Stimulated activated CD8-positive, alpha-beta memory T cell treated with anti-CD3 and anti-CD28 coated beads, Interleukin-7, amount 100 ng/mL, for 4 hours (primary cell): ENCODE results near the gene FAT2.
"Not testable (repeated sequence)": the region's sequence is repeated elsewhere in the genome, so short reads cannot be mapped to it uniquely, and the experiment has no call there.

ENCODE experiments used
- DNase-seq, 2 donors: peaks; one replicate each; pipeline ENCODE4 v3.0.0-alpha.2; 2020; ENCODE audit warnings: low read depth in 2 of 2

FAT2 gene

GRCh38 chr5:151614565-151614964, 23.4 kb upstream of the FAT2 start:
- no peak for DNase-seq

- DNase-seq: peak in 1 of 2 donors; percentile 27
Measured at GRCh38 chr5:151612689-151613427, 21.7 kb upstream of the FAT2 start.

DNA sequence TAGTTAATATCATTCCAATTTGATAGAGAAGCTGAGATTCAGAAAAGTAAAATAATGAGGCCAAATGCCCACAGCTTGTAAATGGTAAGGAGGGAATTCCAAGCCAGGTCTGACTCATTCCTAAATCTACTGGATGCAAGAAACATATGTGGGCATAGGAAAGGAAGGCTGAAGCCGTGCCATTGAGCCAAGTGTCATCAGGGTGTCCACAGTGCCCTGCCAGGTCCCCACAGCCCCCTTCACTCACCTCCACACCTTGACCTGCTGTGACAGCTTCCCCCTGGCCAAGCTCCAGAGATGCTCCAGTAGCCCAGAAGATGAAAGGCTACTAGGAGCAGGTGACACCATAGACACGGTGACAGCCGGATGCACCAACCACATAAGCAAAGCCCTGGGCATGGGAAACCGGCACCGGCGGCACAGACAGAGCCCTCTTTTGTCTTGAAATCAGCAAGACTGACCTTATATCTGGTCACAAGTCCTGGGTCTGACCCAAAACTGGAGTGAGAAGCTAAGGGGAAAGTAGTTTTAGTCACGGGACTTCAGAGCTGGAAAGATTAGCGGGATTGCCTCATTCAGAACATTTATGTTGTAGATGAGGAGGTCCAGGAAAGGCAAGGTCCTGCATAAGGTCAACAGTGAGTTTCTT, 20.1 kb upstream of the FAT2 start:
- DNase-seq: no peak

GRCh38 chr5:151608522-151608921, 17.4 kb upstream of the FAT2 start:
- DNase-seq: no peak

- DNase-seq: no peak
Measured at GRCh38 chr5:151607304-151607703, 16.2 kb upstream of the FAT2 start.

GRCh38 chr5:151605559-151605958, 14.4 kb upstream of the FAT2 start:
- no peak for DNase-seq

DNA sequence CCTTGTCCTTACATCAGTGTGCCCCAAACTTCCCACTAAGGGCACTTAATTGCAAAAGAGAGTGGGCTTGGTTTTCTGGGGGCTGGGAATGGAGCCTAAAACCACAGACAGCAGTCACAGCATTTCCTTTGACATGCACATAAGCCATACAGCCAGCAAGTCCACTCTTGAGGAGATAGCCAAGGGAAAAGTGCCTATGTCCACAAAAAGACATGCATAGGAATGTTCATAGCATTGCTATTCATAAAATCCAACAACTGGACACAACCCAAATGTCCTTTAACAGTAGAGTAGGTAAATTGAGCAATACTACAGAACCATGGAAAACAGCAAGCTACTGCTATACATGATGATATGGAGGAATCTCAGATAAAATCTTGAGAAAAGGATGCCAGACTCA, 11.7 kb upstream of the FAT2 start:
- DNase-seq: no peak

- no peak for DNase-seq
Measured at GRCh38 chr5:151601391-151601790, 10.3 kb upstream of the FAT2 start.

DNA sequence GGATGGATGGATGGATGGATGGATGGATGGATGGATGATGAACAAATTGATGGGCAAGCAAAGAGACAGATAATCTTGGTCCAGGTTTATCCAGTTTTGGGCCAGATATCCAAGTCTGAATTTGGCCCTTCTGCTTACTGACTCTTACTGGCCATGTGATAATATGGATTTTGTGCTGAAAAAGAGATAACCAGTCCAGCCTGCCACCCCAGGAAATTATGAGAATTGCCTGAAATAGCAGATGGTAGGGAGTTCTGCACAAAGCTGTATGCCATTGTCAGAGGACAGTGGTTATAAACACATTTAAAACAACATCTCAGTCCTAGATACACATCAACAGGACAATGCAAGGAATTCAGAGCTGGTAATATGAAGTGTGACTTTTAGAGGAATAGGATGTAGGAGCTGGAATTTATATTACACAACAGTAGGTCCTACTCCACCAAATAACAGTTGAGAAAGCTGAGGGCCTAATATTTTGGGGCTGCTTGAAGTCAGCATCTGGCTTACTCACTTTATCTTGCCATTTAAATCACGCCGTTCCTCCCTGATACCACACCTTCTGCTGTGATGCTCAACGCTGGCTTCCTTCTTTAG, 9.0 kb upstream of the FAT2 start:
- no peak for DNase-seq

DNA sequence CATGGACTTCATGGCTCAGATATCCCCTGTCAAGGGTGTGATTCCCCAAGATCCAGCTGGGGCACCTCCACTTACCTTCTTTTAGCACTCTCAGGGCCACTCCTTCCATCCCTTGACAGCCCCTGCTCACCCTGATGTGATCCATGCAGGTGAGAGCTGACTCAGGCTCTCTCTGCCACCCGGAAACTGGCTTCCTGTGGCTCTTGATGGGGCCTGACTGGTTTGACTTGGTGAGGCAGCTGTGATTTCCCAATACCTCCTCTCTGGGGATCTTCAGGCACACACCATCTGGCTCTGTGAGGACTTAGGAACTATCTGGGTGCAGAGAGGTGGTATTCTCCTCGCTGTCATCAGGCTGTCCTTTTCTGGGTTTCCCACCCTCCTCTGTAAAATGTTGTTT, 7.9 kb upstream of the FAT2 start:
- DNase-seq: no peak

DNA sequence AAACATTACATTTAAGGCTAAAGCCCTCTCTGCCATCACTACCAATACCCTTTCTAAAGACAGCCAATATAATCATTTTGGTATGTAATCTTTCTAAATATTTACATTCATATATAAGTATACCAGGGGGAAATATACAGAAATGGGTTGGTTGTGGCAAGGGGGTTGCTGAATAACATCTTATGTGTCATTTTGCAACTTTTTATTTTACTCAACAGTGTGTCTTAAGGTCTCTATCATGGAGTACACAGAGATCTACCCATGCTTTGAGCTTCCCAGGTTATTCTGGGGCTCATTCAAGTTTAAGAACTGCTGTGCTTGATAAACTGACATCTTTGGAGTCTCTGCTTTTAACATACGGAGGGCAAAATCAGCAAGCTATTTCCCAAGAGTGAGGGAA, 7.4 kb upstream of the FAT2 start:
- no peak for DNase-seq

DNA sequence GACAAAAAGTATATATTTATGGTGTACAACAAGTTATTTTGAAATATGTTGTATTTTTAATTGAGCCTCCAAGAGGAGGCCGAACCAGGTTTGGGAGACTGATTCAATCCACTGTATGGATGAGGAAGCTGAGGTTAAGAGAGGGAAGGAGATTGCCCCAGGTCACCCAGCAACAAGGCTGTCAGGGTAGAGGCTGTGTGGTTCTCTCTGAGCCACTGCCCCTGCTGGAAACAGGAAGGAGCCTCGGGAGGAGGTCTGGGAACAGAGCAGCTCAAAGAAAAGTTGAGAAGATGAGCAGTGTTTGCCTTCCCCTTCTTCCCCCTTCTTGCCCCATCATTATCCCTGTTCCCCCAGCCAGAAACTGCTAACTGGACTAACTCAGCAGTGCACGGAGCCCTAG, 6.6 kb upstream of the FAT2 start:
- no peak for DNase-seq

DNA sequence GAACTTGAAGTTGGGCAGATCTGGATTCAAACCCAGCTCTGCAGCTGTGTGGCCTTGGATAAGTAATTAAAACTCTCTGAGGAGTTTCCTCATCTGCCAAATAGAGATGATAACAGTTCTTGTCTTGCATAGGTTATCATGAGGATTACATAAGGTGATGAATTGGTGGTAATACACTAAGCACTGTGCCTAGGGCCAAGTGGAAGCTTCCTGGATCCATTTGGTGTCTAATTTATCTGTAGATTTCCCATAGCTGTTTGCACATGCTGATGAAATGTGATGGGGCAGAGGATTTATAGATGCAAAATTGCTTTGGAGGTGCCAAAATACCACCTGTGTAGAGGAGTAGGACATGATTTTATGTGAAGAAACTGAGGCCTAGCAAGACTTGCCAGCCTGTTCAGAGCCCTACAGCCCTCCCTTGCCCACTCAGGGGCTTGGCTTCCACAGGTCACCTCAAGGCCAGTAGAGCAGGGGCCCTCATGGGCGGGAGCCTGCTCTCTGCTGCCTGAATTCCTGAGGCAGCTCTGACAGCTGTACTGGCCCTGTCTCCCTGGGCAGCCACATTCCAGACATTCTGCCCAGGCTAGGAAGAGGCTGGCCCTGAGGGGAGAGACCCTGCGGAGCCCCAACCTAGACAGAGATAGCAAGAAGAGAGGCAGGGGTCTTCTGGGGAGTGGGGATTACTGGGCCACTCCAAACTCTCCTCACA, 5.9 kb upstream of the FAT2 start:
- no peak for DNase-seq

DNA sequence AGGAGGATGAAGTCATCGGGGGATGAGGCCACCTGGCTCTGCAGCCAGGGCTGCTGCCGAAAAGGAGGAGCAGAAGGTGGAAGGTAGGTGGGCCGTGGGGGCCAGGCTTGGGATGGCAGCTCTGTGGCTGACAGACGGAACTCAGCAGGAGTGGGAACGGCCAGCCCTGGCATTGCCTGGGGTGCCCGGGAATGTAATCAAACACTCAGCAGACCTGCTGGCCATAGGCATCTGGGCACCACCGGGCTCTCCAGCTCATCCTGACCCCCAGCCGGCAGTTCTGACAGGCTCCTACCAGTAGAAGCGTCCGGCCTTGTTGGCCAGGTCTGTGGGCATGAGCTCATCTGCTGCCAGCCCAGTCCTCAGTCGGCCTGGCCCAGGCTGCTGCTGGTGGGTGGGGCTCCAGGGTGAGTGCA, 4.3 kb upstream of the FAT2 start:
- no peak for DNase-seq

- DNase-seq: no peak
Measured at GRCh38 chr5:151592855-151593408, 1.8 kb upstream of the FAT2 start.

GRCh38 chr5:151589878-151590570, 1.1 kb downstream of the FAT2 start:
- no peak for DNase-seq

DNA sequence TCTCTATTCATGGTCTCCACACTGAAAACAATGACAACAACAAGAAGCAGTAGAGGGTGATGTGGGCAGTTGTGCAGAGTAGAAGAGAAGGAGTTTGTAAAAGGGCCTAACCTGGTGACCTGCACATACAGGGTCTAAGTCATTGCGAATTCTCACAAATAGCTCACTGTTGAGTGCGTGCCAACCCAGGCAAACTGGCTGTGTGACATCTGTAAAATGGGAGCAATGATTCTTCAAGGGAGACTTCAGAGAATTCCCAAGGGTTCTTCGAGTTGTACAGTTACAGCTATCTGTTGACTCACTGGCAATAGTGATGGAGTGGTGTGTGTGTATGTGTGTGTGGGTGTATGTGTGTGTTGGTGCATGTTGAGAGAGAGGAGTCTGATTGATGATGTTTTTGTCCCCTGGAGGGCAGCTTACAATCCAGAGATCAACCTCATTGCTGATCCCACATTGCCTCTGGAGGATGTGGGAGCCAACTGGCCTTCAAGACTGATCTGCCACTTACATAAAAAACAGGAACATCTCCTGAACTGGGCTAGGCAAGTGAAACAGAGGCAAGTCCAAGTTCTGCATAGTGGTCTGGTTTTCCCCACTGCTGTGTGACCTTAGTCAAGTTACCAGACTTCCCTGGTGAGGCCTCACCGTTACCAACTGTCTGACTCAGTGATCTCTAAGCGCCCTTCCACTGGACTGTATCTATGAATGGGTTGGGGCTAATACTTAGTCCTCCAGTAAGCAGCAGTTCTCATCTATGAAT, 3.2 kb downstream of the FAT2 start:
- DNase-seq: no peak

- no peak for DNase-seq
Measured at GRCh38 chr5:151585970-151586369, 5.2 kb downstream of the FAT2 start.

GRCh38 chr5:151585344-151585743, 5.8 kb downstream of the FAT2 start:
- DNase-seq: not testable (repeated sequence)

DNA sequence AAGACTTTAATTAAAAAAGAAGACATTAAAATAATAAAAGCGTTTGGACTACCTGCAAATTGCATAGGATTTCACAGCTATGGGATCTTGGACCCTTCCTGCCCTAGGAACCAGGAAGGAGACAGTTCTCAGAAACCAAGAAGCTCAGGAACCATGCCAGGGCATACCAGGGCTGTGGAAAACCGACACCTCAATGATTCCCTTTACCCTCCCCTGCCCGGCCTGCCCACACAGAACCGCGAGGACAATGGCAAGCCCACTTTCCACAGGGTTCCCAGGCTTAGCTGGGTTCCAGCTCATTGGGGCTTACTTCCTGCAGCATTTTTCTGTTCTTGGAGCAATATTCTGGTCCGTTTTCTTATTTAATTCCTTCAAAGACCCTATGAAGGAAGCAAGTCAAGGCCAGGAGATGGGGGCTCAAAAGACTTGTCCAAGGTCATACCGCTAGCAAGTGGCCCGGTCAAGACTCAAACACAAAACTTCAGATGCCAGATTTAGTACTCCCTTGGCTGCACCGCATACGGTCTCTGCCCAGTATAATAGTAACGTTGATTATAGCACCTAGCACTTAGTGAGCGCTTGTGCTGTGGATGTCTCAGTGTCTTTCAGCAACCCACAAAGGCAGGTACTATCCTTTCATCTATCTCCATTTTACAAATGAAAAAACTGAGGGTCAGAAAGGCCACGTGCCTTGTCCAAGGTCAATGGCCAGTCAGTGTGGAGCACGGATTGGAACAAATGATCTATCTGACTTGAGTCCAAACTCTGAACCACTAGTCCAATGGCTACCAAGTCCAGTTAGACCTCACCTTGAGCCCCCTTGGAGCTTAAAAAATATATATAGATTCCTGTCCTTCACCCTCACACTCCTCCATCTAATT, 6.8 kb downstream of the FAT2 start:
- DNase-seq: no peak
